GM12801 (cell line): ENCODE measurements around the gene GTF3C1.

Source experiments
- CTCF ChIP-seq: IDR thresholded peaks from one replicate; pipeline ENCODE4 v1.5.1; 2011; ENCODE audit warnings: control low read depth; ENCODE audit not compliant: insufficient read length; ENCODE audit errors: extremely low read depth

GTF3C1 gene

GRCh38 chr16:27561216-27561615 is 11.5 kb upstream of the GTF3C1 start:
- TF ChIP-seq CTCF: no peak

GRCh38 chr16:27558932-27559331 is 9.2 kb upstream of the GTF3C1 start:
- no peak for TF ChIP-seq CTCF

- no peak for TF ChIP-seq CTCF
Observed at GRCh38 chr16:27558434-27558833, 8.7 kb upstream of the GTF3C1 start.

GRCh38 chr16:27556471-27556870 is 6.8 kb upstream of the GTF3C1 start:
- no peak for TF ChIP-seq CTCF

- no peak for TF ChIP-seq CTCF
Observed at GRCh38 chr16:27551036-27551435, 1.3 kb upstream of the GTF3C1 start.

- TF ChIP-seq CTCF: no peak
Observed at GRCh38 chr16:27550582-27550920, 838 bp upstream of the GTF3C1 start.

- TF ChIP-seq CTCF: no peak
Observed at GRCh38 chr16:27549464-27549745, 308 bp downstream of the GTF3C1 start.

GRCh38 chr16:27547851-27548250 is 1.9 kb downstream of the GTF3C1 start:
- TF ChIP-seq CTCF: no peak
